ENCODE measurements around the gene FIBCD1. TPM values are rescaled to one million over a fixed set of nuclear protein-coding genes. Genes with fewer than 3 reads are reported as not detected.

The FIBCD1 gene
- total RNA-seq, 1 experiment from 2014 or later = 7.1 TPM

DNA sequence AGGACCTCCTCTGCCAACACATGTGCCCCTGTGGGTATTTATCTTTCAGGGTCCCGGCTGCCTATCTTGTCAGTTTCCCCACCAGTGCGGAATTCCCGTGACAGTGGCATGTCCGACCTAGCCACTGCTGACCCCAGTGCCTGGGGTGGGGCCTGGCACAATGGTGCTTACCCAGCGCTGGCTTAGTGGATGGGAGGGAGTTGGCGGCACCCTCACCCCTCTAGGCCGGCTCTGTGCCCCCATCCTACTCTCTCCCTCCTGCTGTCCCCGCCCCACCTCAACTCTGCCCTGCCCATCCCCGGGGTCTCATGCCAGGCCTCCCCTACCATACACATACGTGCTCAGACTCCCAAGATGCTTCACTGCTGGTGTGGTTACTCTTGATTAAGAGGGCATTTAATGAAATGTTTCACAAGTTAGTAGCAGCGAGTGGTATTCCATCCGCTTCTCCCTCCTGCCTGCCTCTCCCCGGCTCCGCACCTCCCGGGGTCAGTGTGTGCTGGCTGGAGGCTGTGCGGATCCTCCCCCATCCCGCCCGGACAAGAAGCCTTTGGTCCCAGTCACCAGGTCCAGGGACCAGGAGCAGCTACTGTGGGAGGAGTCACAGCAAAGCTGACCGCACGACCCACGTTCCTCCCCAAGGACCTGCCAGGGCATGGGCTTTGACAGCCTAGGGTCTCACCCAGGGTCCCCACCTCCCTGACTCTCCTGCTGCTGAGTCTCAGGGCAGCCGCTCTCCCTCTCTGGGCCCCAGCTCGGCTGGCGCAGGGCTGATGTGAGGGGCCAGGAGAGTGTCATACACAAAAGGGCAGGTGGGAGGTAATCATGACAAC is 32.9 kb downstream of the FIBCD1 start:
- DNase-seq = no peak
- Histone ChIP-seq H4K91ac (ENCODE audit: insufficient read length, low read depth, low read length) (no peak overlapping the region), H3K9ac (ENCODE audit: extremely low read depth, insufficient read length, low read length) (no peak overlapping the region), H3K23me2 (ENCODE audit: insufficient read length, low read depth, low read length, poor library complexity, severe bottlenecking) (no peaks in the 10 kb centered on the region), H3K23ac (ENCODE audit: insufficient read length, low read depth, low read length) (no peak overlapping the region), H3K9me3 (ENCODE audit: control insufficient read depth, low read depth, low read length) (no peaks in the 10 kb centered on the region), H3K18ac (ENCODE audit: insufficient read length, low read depth, low read length) (no peak overlapping the region), H3K27ac (ENCODE audit: insufficient read length, low read depth, low read length) (no peak overlapping the region), H2AK5ac (ENCODE audit: insufficient read length, low read length) (no peak overlapping the region), H4K5ac (ENCODE audit: insufficient read length, low read depth, low read length) (no peak overlapping the region), H3K56ac (ENCODE audit: insufficient read length, low read depth, low read length) (no peak overlapping the region), H4K20me1 (ENCODE audit: control insufficient read depth, insufficient read depth, insufficient read length) (no peaks in the 10 kb centered on the region), H3K79me1 (ENCODE audit: insufficient read depth, low read depth, low read length, poor library complexity, severe bottlenecking) (no peaks in the 10 kb centered on the region), H3K14ac (ENCODE audit: insufficient read depth, low read length) (no peak overlapping the region), H2BK5ac (ENCODE audit: insufficient read length, low read length) (no peak overlapping the region), H3T11ph (ENCODE audit: low read length) (no peak overlapping the region), H3K27me3 (ENCODE audit: insufficient read depth, low read length) (no peaks in the 10 kb centered on the region), H3K4me1 (ENCODE audit: insufficient read depth, low read length) (no peaks in the 10 kb centered on the region), H3K79me2 (ENCODE audit: insufficient read depth, low read length) (no peaks in the 10 kb centered on the region), H2BK120ac (ENCODE audit: low read depth, low read length, poor library complexity, severe bottlenecking) (no peak overlapping the region), H3K4me2 (ENCODE audit: insufficient read depth, insufficient read length, low read length) (no peak overlapping the region), H2AFZ (ENCODE audit: low read length) (no peak overlapping the region), H2BK20ac (ENCODE audit: low read depth, low read length, poor library complexity, severe bottlenecking) (no peak overlapping the region), H4K8ac (replicated peaks; ENCODE audit: insufficient read length, low read depth, low read length) (no peak overlapping the region), H2BK12ac (ENCODE audit: insufficient read length, low read depth, low read length) (no peak overlapping the region), H3K4ac (ENCODE audit: low read depth, low read length) (no peak overlapping the region), H2BK15ac (ENCODE audit: low read depth, low read length) (no peak overlapping the region)
- H3K4me1 Mint-ChIP-seq = peaks cover 2 to 28% of the 10 kb centered on the region in 2 experiments
- no peaks in the 10 kb centered on the region for H3K27me3 Mint-ChIP-seq (ENCODE audit: low read depth)
- peak overlapping the region in 1 of 3 experiments; percentile 94; a peak in 1 of 7 replicates for H3K27ac Mint-ChIP-seq
- no peak overlapping the region for H3K4me3 Mint-ChIP-seq
- TF ChIP-seq CTCF (conservative IDR thresholded peaks at IDR 0.05) = no peak
- no CpG with 5 or more reads among the region's 24 CpGs for WGBS (ENCODE audit: extremely low coverage, insufficient read length, low lambda C conversion rate)
- no peaks in the 10 kb centered on the region; a peak in 1 of 7 replicates for H3K36me3 Mint-ChIP-seq (ENCODE audit: insufficient read depth in 1 of 3, low read depth in 3 of 3)
- no peaks in the 10 kb centered on the region for H3K9me3 Mint-ChIP-seq

Data from H9 (cell line).